ENCODE data around the gene ANKRD30BL. TPM values are rescaled to one million over a fixed set of nuclear protein-coding genes. Genes with fewer than 3 reads are reported as not detected.
"Not testable (repeated sequence)": the region's sequence is repeated elsewhere in the genome, so short reads cannot be mapped to it uniquely, and the experiment has no call there.

ANKRD30BL gene
- 1.0 TPM for polyA plus RNA-seq (2012; ENCODE audit: insufficient read depth, insufficient read length, low read depth)

DNA sequence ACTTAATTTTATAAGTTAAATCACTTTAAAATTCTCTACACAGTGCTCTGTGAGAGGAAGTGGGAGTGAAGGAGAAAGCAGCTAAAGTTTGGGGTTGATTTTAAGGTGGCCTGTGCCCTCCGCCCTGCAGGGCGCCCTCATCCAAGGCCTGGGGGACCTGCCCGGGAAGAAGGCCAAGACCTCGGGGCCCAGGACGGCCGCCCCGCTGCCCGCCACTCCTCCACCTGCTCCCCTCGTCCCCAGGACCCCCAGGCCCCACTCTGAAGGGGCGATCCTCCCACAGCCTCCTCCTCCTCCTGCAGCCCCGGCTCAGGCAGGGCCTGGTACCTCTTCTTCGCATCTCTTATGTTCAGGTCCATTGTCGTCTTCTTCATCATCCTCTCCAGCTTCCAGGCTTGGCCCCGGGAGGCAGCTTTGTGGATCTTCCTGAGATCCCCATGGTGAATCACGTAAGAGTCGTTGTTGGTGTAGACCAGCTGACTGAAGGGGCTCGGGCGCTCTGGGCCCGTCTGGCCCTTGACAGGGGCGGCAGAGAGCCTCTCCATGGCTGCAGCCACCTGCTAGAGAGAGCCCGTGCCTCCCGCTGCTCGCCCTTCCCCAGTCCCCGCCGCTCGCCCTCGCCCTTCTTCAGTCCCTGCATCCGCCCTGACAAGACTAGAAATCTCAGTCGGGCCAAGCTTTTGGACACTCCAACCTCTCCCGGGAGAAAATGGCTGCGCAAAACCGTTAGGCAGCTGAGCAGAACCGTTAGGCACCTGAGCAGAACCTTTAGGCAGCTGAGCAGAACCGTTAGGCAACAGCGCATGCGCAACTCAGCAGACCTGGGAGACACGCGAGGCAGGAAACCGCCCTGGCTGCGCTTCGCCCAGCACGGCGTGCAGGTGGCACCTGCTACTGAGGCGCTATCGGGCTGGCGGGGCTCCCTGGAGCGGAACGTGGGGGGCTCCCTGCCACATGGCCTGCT is at the start of gene ANKRD30BL:
Gene ANKRD30BL (minus strand): TSS at position 792 of the 964 bp plus-strand sequence. CDS start 247 bp downstream, at position 545.
- not testable (repeated sequence) for DNase-seq; H3K9me3 ChIP-seq; H3K27me3 ChIP-seq; H3K36me3 ChIP-seq; H3K4me3 ChIP-seq (ENCODE audit: low read depth, low read length); H3K4me1 ChIP-seq

- not testable (repeated sequence) for H3K4me3 ChIP-seq (ENCODE audit: low read depth, low read length); H3K4me1 ChIP-seq; H3K36me3 ChIP-seq; H3K9me3 ChIP-seq; H3K27me3 ChIP-seq; DNase-seq
These were observed 41.1 kb upstream of the ANKRD30BL start for GRCh38 chr2:132202866-132203265.

- not testable (repeated sequence) for H3K36me3 ChIP-seq; H3K9me3 ChIP-seq; H3K4me3 ChIP-seq (ENCODE audit: low read depth, low read length); H3K4me1 ChIP-seq; H3K27me3 ChIP-seq; DNase-seq
These were observed 31.1 kb upstream of the ANKRD30BL start for GRCh38 chr2:132192854-132193253.

- H3K27me3 ChIP-seq; DNase-seq; H3K9me3 ChIP-seq; H3K4me3 ChIP-seq (ENCODE audit: low read depth, low read length); H3K4me1 ChIP-seq; H3K36me3 ChIP-seq: not testable (repeated sequence)
These were observed 5.3 kb upstream of the ANKRD30BL start for GRCh38 chr2:132167100-132167499.

GRCh38 chr2:132162125-132162660 is 441 bp upstream of the ANKRD30BL start:
- not testable (repeated sequence) for H3K4me1 ChIP-seq; H3K4me3 ChIP-seq (ENCODE audit: low read depth, low read length); H3K9me3 ChIP-seq; H3K27me3 ChIP-seq; DNase-seq; H3K36me3 ChIP-seq

DNA sequence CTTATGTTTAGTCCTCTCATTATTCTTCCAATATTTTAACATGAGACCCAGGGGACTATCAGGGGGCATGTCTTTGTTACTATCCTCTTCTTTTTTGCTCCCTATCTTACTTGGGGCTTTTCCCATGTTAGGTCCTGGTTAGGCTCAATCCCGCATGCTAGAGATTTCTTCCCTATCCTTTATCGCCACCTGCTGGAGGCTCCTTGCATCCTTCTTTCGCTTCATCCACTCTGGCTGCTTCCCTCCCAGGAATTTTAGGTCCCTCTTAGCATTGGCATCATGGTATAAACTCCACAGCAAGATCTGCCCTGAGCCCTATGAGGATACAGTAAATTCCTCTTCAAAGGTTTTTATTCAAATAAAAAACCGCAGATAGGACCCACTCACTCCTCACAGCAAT is 15.0 kb downstream of the ANKRD30BL start:
- TF ChIP-seq CTCF (IDR thresholded peaks at IDR 0.05; ENCODE audit: low read depth, low read length) = peak; percentile 46

More for the DNA sequence above, 15.0 kb downstream of the ANKRD30BL start:
- not testable (repeated sequence) for H3K36me3 ChIP-seq; H3K27me3 ChIP-seq; H3K4me3 ChIP-seq (ENCODE audit: low read depth, low read length); H3K9me3 ChIP-seq; H3K4me1 ChIP-seq
- DNase-seq = peak; percentile 42

Measured in BE2C (cell line).